ENCODE results near the gene ACTR6. TPM values are rescaled to one million over a fixed set of nuclear protein-coding genes. Genes with fewer than 3 reads are reported as not detected.

ACTR6 gene
- total and polyA plus RNA-seq, 2 experiments from 2014 or later = 25.1 to 29.7 TPM

- Histone ChIP-seq H3K79me2 (ENCODE audit: insufficient read depth) (no peaks in the 10 kb centered on the region), H3K27me3 (replicated peaks; ENCODE audit: insufficient read depth) (no peaks in the 10 kb centered on the region), H3K4me3 (no peak overlapping the region), H3K27ac (no peak overlapping the region), H3K9me2 (ENCODE audit: insufficient read depth) (no peaks in the 10 kb centered on the region), H2AFZ (no peak overlapping the region), H3K9ac (no peak overlapping the region), H3K36me3 (ENCODE audit: low read depth) (no peaks in the 10 kb centered on the region), H3K4me1 (ENCODE audit: insufficient read depth) (peaks cover 10% of the 10 kb centered on the region), H3F3A (ENCODE audit: insufficient read depth) (no peaks in the 10 kb centered on the region), H3K9me3 (ENCODE audit: low read depth) (no peaks in the 10 kb centered on the region), H3K4me2 (ENCODE audit: unreplicated experiment) (no peak overlapping the region), H4K20me1 (ENCODE audit: insufficient read depth) (no peaks in the 10 kb centered on the region)
- TF ChIP-seq EZH2phosphoT487 (IDR thresholded peaks at IDR 0.05; ENCODE audit: insufficient read depth, low read depth) = no peak
- TF ChIP-seq EZH2 (IDR thresholded peaks at IDR 0.05; ENCODE audit: insufficient read depth, poor library complexity, severe bottlenecking) = no peak
- in situ Hi-C loops (cut with MboI) = no loop called here
- DNase-seq = peak; percentile 14
- 81 to 84% methylated on average over 13 of the region's 13 CpGs for WGBS, 2 experiments (ENCODE audit: low coverage in 1 of 2, low lambda C conversion rate in 2 of 2, missing lambda C conversion rate in 2 of 2)
Measured at GRCh38 chr12:100189636-100190394, 10.8 kb upstream of the ACTR6 start.

- H3F3A ChIP-seq (ENCODE audit: insufficient read depth) = no peaks in the 10 kb centered on the region
- H3K27ac ChIP-seq = no peak overlapping the region
- no peak for DNase-seq
- H3K9ac ChIP-seq = no peak overlapping the region
- no peak overlapping the region for H2AFZ ChIP-seq
- TF ChIP-seq EZH2 (IDR thresholded peaks at IDR 0.05; ENCODE audit: insufficient read depth, poor library complexity, severe bottlenecking) (no peak), EZH2phosphoT487 (IDR thresholded peaks at IDR 0.05; ENCODE audit: insufficient read depth, low read depth) (no peak)
- in situ Hi-C loops (cut with MboI) = no loop called here
- H3K79me2 ChIP-seq (ENCODE audit: insufficient read depth) = no peaks in the 10 kb centered on the region
- 96 to 100% methylated on average over 1 of the region's 1 CpG for WGBS, 2 experiments (ENCODE audit: low coverage in 1 of 2, low lambda C conversion rate in 2 of 2, missing lambda C conversion rate in 2 of 2)
- no peak overlapping the region for H3K4me2 ChIP-seq (ENCODE audit: unreplicated experiment)
- H3K4me1 ChIP-seq (ENCODE audit: insufficient read depth) = no peaks in the 10 kb centered on the region
- no peaks in the 10 kb centered on the region for H3K36me3 ChIP-seq (ENCODE audit: low read depth)
- H3K27me3 ChIP-seq (replicated peaks; ENCODE audit: insufficient read depth) = no peaks in the 10 kb centered on the region
- H3K9me2 ChIP-seq (ENCODE audit: insufficient read depth) = no peaks in the 10 kb centered on the region
- no peaks in the 10 kb centered on the region for H3K9me3 ChIP-seq (ENCODE audit: low read depth)
- no peak overlapping the region for H3K4me3 ChIP-seq
- H4K20me1 ChIP-seq (ENCODE audit: insufficient read depth) = no peaks in the 10 kb centered on the region
Measured at GRCh38 chr12:100193085-100193484, 7.5 kb upstream of the ACTR6 start.

GRCh38 chr12:100197486-100197885 lies 3.1 kb upstream of the ACTR6 start:
- Histone ChIP-seq H2AFZ (no peak overlapping the region), H3K9me3 (ENCODE audit: low read depth) (no peaks in the 10 kb centered on the region), H3K27ac (no peak overlapping the region), H4K20me1 (ENCODE audit: insufficient read depth) (no peaks in the 10 kb centered on the region), H3K9me2 (ENCODE audit: insufficient read depth) (no peaks in the 10 kb centered on the region), H3F3A (ENCODE audit: insufficient read depth) (peaks cover 16% of the 10 kb centered on the region), H3K36me3 (ENCODE audit: low read depth) (no peaks in the 10 kb centered on the region), H3K4me3 (no peak overlapping the region), H3K4me1 (ENCODE audit: insufficient read depth) (peaks cover 7% of the 10 kb centered on the region; the same call in 1 of the 2 replicates), H3K27me3 (replicated peaks; ENCODE audit: insufficient read depth) (no peaks in the 10 kb centered on the region), H3K9ac (no peak overlapping the region), H3K4me2 (ENCODE audit: unreplicated experiment) (no peak overlapping the region), H3K79me2 (ENCODE audit: insufficient read depth) (peaks cover 17% of the 10 kb centered on the region)
- TF ChIP-seq EZH2phosphoT487 (IDR thresholded peaks at IDR 0.05; ENCODE audit: insufficient read depth, low read depth) (no peak), EZH2 (IDR thresholded peaks at IDR 0.05; ENCODE audit: insufficient read depth, poor library complexity, severe bottlenecking) (no peak)
- WGBS, 2 experiments (ENCODE audit: low coverage in 1 of 2, low lambda C conversion rate in 2 of 2, missing lambda C conversion rate in 2 of 2) = 89 to 93% methylated on average over 4 of the region's 4 CpGs
- in situ Hi-C loops (cut with MboI) = no loop called here
- DNase-seq = no peak

GRCh38 chr12:100199023-100199346 lies 1.6 kb upstream of the ACTR6 start:
- H3K27ac ChIP-seq = no peak overlapping the region
- no peaks in the 10 kb centered on the region for H3K9me3 ChIP-seq (ENCODE audit: low read depth)
- peaks cover 32% of the 10 kb centered on the region for H3K79me2 ChIP-seq (ENCODE audit: insufficient read depth)
- H3F3A ChIP-seq (ENCODE audit: insufficient read depth) = peaks cover 16% of the 10 kb centered on the region
- DNase-seq = no peak
- no peak overlapping the region for H3K9ac ChIP-seq
- in situ Hi-C loops (cut with MboI) = no loop called here
- H2AFZ ChIP-seq = peak overlapping the region; percentile 98
- no peaks in the 10 kb centered on the region for H3K9me2 ChIP-seq (ENCODE audit: insufficient read depth)
- H3K4me2 ChIP-seq (ENCODE audit: unreplicated experiment) = peak overlapping the region; percentile 98
- peak overlapping the region; percentile 97 for H3K4me3 ChIP-seq
- peaks cover 7% of the 10 kb centered on the region; the same call in 1 of the 2 replicates for H3K4me1 ChIP-seq (ENCODE audit: insufficient read depth)
- H3K36me3 ChIP-seq (ENCODE audit: low read depth) = no peaks in the 10 kb centered on the region
- no peaks in the 10 kb centered on the region for H3K27me3 ChIP-seq (replicated peaks; ENCODE audit: insufficient read depth)
- TF ChIP-seq EZH2 (IDR thresholded peaks at IDR 0.05; ENCODE audit: insufficient read depth, poor library complexity, severe bottlenecking) (no peak), EZH2phosphoT487 (IDR thresholded peaks at IDR 0.05; ENCODE audit: insufficient read depth, low read depth) (no peak)
- no peaks in the 10 kb centered on the region for H4K20me1 ChIP-seq (ENCODE audit: insufficient read depth)
- 83 to 87% methylated on average over 6 of the region's 6 CpGs for WGBS, 2 experiments (ENCODE audit: low coverage in 1 of 2, low lambda C conversion rate in 2 of 2, missing lambda C conversion rate in 2 of 2)

Measured in GM23248 (cell line).